H1 (cell line): ENCODE results near the gene DOCK1. TPM values are rescaled to one million over a fixed set of nuclear protein-coding genes. Genes with fewer than 3 reads are reported as not detected.

Source experiments
- CTCF ChIA-PET: fragments of 300-600 bp; sonication (Branson Sonifier 250); formaldehyde crosslinking; loops from one replicate; lab custom pipeline; 2021; ENCODE audit not compliant: partially characterized antibody; lab: Charles Lee
- POLR2A ChIA-PET: fragments of 300-600 bp; sonication (Branson Sonifier 250); formaldehyde crosslinking; loops from one replicate; lab custom pipeline; 2021; ENCODE audit warnings: inconsistent platforms; ENCODE audit not compliant: partially characterized antibody; lab: Charles Lee
- DNase-seq, 2 experiments: peaks; one replicate each; pipeline versions ENCODE4 v3.0.0 to v3.0.0-alpha.2; 2010 to 2022; ENCODE audit warnings: low spot score in 2 of 2, low read depth in 1 of 2, mixed read lengths in 1 of 2
- FAIRE-seq: peaks from 2 replicates; lab custom pipeline; 2011; peaks lifted over from hg19 to GRCh38; lab: Jason Lieb, UNC
- H2AFZ ChIP-seq: 2 replicates; pipeline ENCODE4 v1.8.1; 2012; ENCODE audit warnings: low read length, inconsistent platforms
- H2AK5ac ChIP-seq: 2 replicates; pipeline ENCODE4 v1.6.1; 2013; ENCODE audit warnings: low read depth, low read length
- H2BK120ac ChIP-seq: replicated peaks from 2 replicates; pipeline ENCODE3; 2013; ENCODE audit warnings: low read depth, low read length, inconsistent platforms
- H2BK12ac ChIP-seq: 2 replicates; pipeline ENCODE4 v1.6.1; 2013; ENCODE audit warnings: low read depth, low read length
- H2BK15ac ChIP-seq: 2 replicates; pipeline ENCODE4 v1.6.1; 2013; ENCODE audit warnings: low read length
- H2BK20ac ChIP-seq: 2 replicates; pipeline ENCODE4 v1.6.1; 2013; ENCODE audit warnings: low read length
- H2BK5ac ChIP-seq: 2 replicates; pipeline ENCODE4 v1.6.1; 2013; ENCODE audit warnings: low read depth, low read length
- H3K14ac ChIP-seq: 2 replicates; pipeline ENCODE4 v1.6.1; 2013; ENCODE audit warnings: inconsistent platforms; ENCODE audit not compliant: insufficient read length
- H3K18ac ChIP-seq: 2 replicates; pipeline ENCODE4 v1.6.1; 2013; ENCODE audit warnings: low read length; ENCODE audit errors: extremely low read depth
- H3K23ac ChIP-seq: 2 replicates; pipeline ENCODE4 v1.6.1; 2013; ENCODE audit warnings: inconsistent platforms; ENCODE audit not compliant: insufficient read length
- H3K23me2 ChIP-seq: 2 replicates; pipeline ENCODE4 v1.6.1; 2013; ENCODE audit warnings: low read depth, low read length
- H3K27ac ChIP-seq: 2 replicates; pipeline ENCODE4 v1.6.1; 2011; ENCODE audit warnings: low read depth, low read length, inconsistent platforms
- H3K27me3 ChIP-seq, 4 experiments: replicated peaks in 1 of 4; 1 replicate in 1 of 4; 2 replicates in 3 of 4; pipeline versions ENCODE4 v1.6.1 to v1.8.1; 2011 to 2013; ENCODE audit warnings: low read length in 3 of 4, mild to moderate bottlenecking in 3 of 4, inconsistent platforms in 2 of 4, mixed read lengths in 2 of 4, moderate library complexity in 1 of 4; ENCODE audit not compliant: control insufficient read depth in 3 of 4, insufficient read depth in 3 of 4; ENCODE audit errors: extremely low read depth in 1 of 4
- H3K36me3 ChIP-seq, 4 experiments: 2 replicates each; pipeline versions ENCODE4 v1.6.1 to v1.8.1; 2011 to 2013; ENCODE audit warnings: mild to moderate bottlenecking in 4 of 4, low read length in 3 of 4, moderate library complexity in 2 of 4, control low read depth in 1 of 4, inconsistent platforms in 1 of 4; ENCODE audit not compliant: insufficient read depth in 4 of 4, control insufficient read depth in 2 of 4
- H3K4ac ChIP-seq: replicated peaks from 2 replicates; pipeline ENCODE3; 2013; ENCODE audit warnings: low read length, low read depth, mixed read lengths, inconsistent platforms; ENCODE audit not compliant: insufficient read length
- H3K4me1 ChIP-seq, 4 experiments: replicated peaks in 1 of 4; 1 replicate in 1 of 4; 2 replicates in 3 of 4; pipeline versions ENCODE4 v1.6.1 to v1.8.1; 2011 to 2013; ENCODE audit warnings: low read length in 3 of 4, inconsistent platforms in 2 of 4, mixed read lengths in 1 of 4; ENCODE audit not compliant: insufficient read depth in 4 of 4, control insufficient read depth in 3 of 4
- H3K4me2 ChIP-seq, 2 experiments: 2 replicates each; pipeline versions ENCODE4 v1.6.1 to v1.8.1; 2011 to 2013; ENCODE audit warnings: low read depth in 2 of 2, low read length in 2 of 2, control low read depth in 1 of 2, inconsistent platforms in 1 of 2, mild to moderate bottlenecking in 1 of 2; ENCODE audit not compliant: insufficient read depth in 1 of 2
- H3K4me3 ChIP-seq, 4 experiments: fragments of 200-600, 300-600 bp in 1 of 4; sonication (generic), shearing (Covaris generic), sonication (Bioruptor Twin) in 1 of 4; 2 replicates each; pipeline versions ENCODE4 v1.5.1 to v1.8.1; 2011 to 2016; ENCODE audit warnings: low read length in 4 of 4, low read depth in 3 of 4, control low read depth in 2 of 4, inconsistent platforms in 2 of 4, mild to moderate bottlenecking in 2 of 4, mixed read lengths in 1 of 4, moderate library complexity in 1 of 4; ENCODE audit not compliant: insufficient read depth in 2 of 4; ENCODE audit errors: extremely low read depth in 1 of 4
- H3K56ac ChIP-seq: replicated peaks from 2 replicates; pipeline ENCODE3; 2013; ENCODE audit warnings: low read depth, mild to moderate bottlenecking, mixed read lengths, low read length, inconsistent platforms; ENCODE audit not compliant: insufficient read length
- H3K79me1 ChIP-seq: 2 replicates; pipeline ENCODE4 v1.6.1; 2013; ENCODE audit warnings: low read depth, low read length, control low read depth
- H3K79me2 ChIP-seq, 2 experiments: 2 replicates each; pipeline versions ENCODE4 v1.6.1 to v1.8.1; 2012 to 2013; ENCODE audit warnings: low read length in 2 of 2, mild to moderate bottlenecking in 2 of 2, inconsistent platforms in 1 of 2; ENCODE audit not compliant: insufficient read depth in 2 of 2, control insufficient read depth in 1 of 2
- H3K9ac ChIP-seq, 4 experiments: replicated peaks in 1 of 4; 1 replicate in 1 of 4; 2 replicates in 3 of 4; pipeline versions ENCODE4 v1.6.1 to v1.8.1; 2011 to 2013; ENCODE audit warnings: low read depth in 3 of 4, low read length in 3 of 4, control low read depth in 2 of 4, mild to moderate bottlenecking in 2 of 4, moderate library complexity in 2 of 4, inconsistent platforms in 1 of 4; ENCODE audit errors: extremely low read depth in 1 of 4
- H3K9me3 ChIP-seq, 2 experiments: 2 replicates each; pipeline versions ENCODE4 v1.6.1 to v1.8.1; 2012 to 2013; ENCODE audit warnings: mild to moderate bottlenecking in 2 of 2, moderate library complexity in 2 of 2, control low read depth in 1 of 2, inconsistent platforms in 1 of 2, low read depth in 1 of 2, low read length in 1 of 2, mixed read lengths in 1 of 2; ENCODE audit not compliant: insufficient read depth in 2 of 2
- H4K20me1 ChIP-seq, 2 experiments: replicated peaks in 1 of 2; 2 replicates each; pipeline versions ENCODE3 to v1.8.1; 2011 to 2013; ENCODE audit warnings: inconsistent platforms in 2 of 2, low read length in 2 of 2, mild to moderate bottlenecking in 1 of 2; ENCODE audit not compliant: insufficient read depth in 2 of 2, control insufficient read depth in 1 of 2
- H4K5ac ChIP-seq: 2 replicates; pipeline ENCODE4 v1.6.1; 2013; ENCODE audit warnings: low read length, low read depth, mixed read lengths, inconsistent platforms; ENCODE audit not compliant: insufficient read length
- H4K8ac ChIP-seq: 2 replicates; pipeline ENCODE4 v1.8.0; 2013; ENCODE audit warnings: mild to moderate bottlenecking, moderate library complexity, low read length, inconsistent platforms; ENCODE audit not compliant: insufficient read depth; ENCODE audit errors: extremely low read depth
- H4K91ac ChIP-seq: replicated peaks from 2 replicates; pipeline ENCODE3; 2013; ENCODE audit warnings: low read length, mixed read lengths, inconsistent platforms; ENCODE audit not compliant: insufficient read length
- CBX5 ChIP-seq: fragments of 300-800, 300-1000 bp; sonication (generic); IDR thresholded peaks from 2 replicates; pipeline ENCODE4 v1.7.1; 2016; ENCODE audit warnings: antibody characterized with exemption, low read length, low read depth
- CHD2 ChIP-seq: IDR thresholded peaks from 2 replicates; pipeline ENCODE4 v1.6.1; 2012; ENCODE audit warnings: low read length, improper control_type of control experiment
- EP300 ChIP-seq, 2 experiments: IDR thresholded peaks; 1 replicate in 1 of 2; 2 replicates in 1 of 2; pipeline ENCODE4 v1.6.1; 2011 to 2012; ENCODE audit warnings: low read depth in 2 of 2, low read length in 2 of 2, mild to moderate bottlenecking in 2 of 2, borderline replicate concordance in 1 of 2, inconsistent platforms in 1 of 2, moderate library complexity in 1 of 2
- JUN ChIP-seq: IDR thresholded peaks from 2 replicates; pipeline ENCODE4 v1.6.1; 2011; ENCODE audit warnings: low read depth, mild to moderate bottlenecking, improper control_type of control experiment, low read length
- KDM1A ChIP-seq: fragments of 200-600, 300-600 bp; sonication (generic); IDR thresholded peaks from 2 replicates; pipeline ENCODE4 v1.7.1; 2016; ENCODE audit warnings: mild to moderate bottlenecking, low read length, borderline replicate concordance
- NANOG ChIP-seq: IDR thresholded peaks from 2 replicates; pipeline ENCODE4 v1.6.1; 2011; ENCODE audit warnings: low read length, low read depth, mild to moderate bottlenecking, inconsistent platforms; ENCODE audit not compliant: insufficient read depth, poor library complexity, severe bottlenecking
- NRF1 ChIP-seq: IDR thresholded peaks from 2 replicates; pipeline ENCODE4 v1.6.1; 2011; ENCODE audit warnings: mild to moderate bottlenecking, low read depth, low read length, improper control_type of control experiment
- PHF8 ChIP-seq: fragments of 200-600 bp; sonication (generic); conservative IDR thresholded peaks from 2 replicates; pipeline ENCODE4 v1.7.1; 2012; ENCODE audit warnings: low read depth, mild to moderate bottlenecking, inconsistent platforms, low read length, moderate library complexity
- POLR2A ChIP-seq, 2 experiments: IDR thresholded peaks; 1 replicate in 1 of 2; 2 replicates in 1 of 2; pipeline ENCODE4 v1.6.1; 2011; ENCODE audit warnings: low read depth in 2 of 2, low read length in 2 of 2, mild to moderate bottlenecking in 2 of 2; ENCODE audit errors: control extremely low read depth in 1 of 2
- SRF ChIP-seq: IDR thresholded peaks from 2 replicates; pipeline ENCODE4 v1.6.1; 2011; ENCODE audit warnings: mild to moderate bottlenecking, low read depth, low read length, moderate library complexity
- TAF7 ChIP-seq: optimal IDR thresholded peaks from 2 replicates; pipeline ENCODE3; 2011; ENCODE audit warnings: low read depth, mild to moderate bottlenecking, inconsistent platforms, low read length, moderate library complexity, borderline replicate concordance
- WGBS, 2 experiments: shearing (Covaris generic) in 1 of 2; methylation state at CpG; one replicate each; pipeline versions ENCODE4 v1.1.6 to v1.1.7; 2013 to 2015; ENCODE audit warnings: low lambda C conversion rate in 2 of 2, mixed read lengths in 2 of 2, inconsistent platforms in 1 of 2, low coverage in 1 of 2, missing lambda C conversion rate in 1 of 2; ENCODE audit not compliant: insufficient replicate concordance in 2 of 2, insufficient coverage in 1 of 2, insufficient read length in 1 of 2; ENCODE audit errors: extremely low coverage in 1 of 2, missing lambda C conversion rate in 1 of 2; 5-methylcytosine and 5-hydroxymethylcytosine counted together
- polyA plus RNA-seq, 7 experiments: library from polyadenylated mRNA; depleted of rRNA in 3 of 7; stranded (reverse) in 5 of 7; unstranded in 2 of 7; fragments of >200 nt in 5 of 7; fragments of 200-250 nt in 2 of 7; gene quantifications; 1 replicate in 5 of 7; 2 replicates in 1 of 7; 4 replicates in 1 of 7; pipeline versions ENCODE4 v1.2.1 to v1.2.3, GENCODE V29; 2011 to 2013; ENCODE audit warnings: missing spikeins in 2 of 7, mixed read lengths in 2 of 7
- total RNA-seq: library from RNA; stranded (reverse); fragmentation: NEBNext Ultra II Directional; extraction: Animal tissue kit (Norgen Biotek cat#: 25700); gene quantifications from 2 replicates; pipeline ENCODE4 v1.2.1, GENCODE V29; 2021

Gene DOCK1
- total and polyA plus RNA-seq, 2 of the 8 experiments (the other 6 are each of a cell fraction or from before 2014, with no cell fraction given), result 11.6 to 53.0 TPM

DNA sequence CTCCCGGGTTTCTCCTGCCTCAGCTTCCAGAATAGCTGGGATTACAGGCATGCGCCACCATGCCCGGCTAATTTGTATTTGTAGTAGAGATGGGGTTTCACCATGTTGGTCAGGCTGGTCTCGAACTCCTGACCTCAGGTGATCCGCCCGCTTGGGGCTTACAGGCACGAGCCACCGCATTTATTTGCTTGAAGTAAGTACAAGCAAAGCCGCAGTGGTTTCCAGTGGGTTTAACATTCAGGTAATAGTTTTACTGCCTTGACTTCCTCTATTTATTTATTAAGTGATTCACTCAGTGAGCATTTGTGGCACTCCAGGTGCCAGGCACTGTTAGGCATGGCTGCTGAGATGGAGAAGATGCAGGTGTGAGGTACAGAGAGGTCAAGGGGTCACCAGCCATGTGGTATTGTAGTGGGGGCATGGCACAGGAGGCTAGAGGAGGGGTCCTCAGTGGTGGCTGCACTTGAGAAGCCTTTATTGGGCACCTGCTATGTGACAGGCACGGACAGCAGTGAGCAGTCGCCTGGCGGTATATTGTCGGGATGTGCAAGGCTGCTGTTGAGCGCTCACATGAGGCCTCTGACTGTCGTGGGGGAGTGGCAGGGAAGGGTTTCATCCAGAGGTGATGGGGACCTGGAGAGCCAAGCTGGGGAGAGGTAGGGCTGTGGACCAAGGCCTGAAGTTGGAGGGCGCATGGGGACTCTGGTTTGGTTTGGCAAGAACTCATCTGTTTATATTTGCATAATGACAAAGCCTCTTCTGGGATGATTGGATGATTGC, 54.9 kb downstream of the DOCK1 start:
- Histone ChIP-seq H3K18ac (no peak overlapping the region; the same call in 1 of the 2 replicates), H3K4me3 (no peak overlapping the region), H3K9ac (no peak overlapping the region), H3K23me2 (no peaks in the 10 kb centered on the region), H3K9me3 (no peaks in the 10 kb centered on the region), H3K79me1 (peaks cover 10% of the 10 kb centered on the region), H2BK20ac (no peak overlapping the region), H4K5ac (no peak overlapping the region), H4K91ac (no peak overlapping the region), H2BK12ac (no peak overlapping the region), H3K36me3 (no peaks in the 10 kb centered on the region), H2BK120ac (no peak overlapping the region), H2BK5ac (no peak overlapping the region), H3K4ac (no peak overlapping the region), H3K4me2 (no peak overlapping the region), H3K27ac (no peak overlapping the region), H3K27me3 (no peaks in the 10 kb centered on the region), H4K8ac (no peak overlapping the region), H2BK15ac (no peak overlapping the region), H3K79me2 (peaks cover 2 to 68% of the 10 kb centered on the region in 2 experiments), H3K23ac (no peak overlapping the region)
- FAIRE-seq (no peak), DNase-seq (no peak)
- 97% methylated on average over 16 of the region's 16 CpGs; no CpG with 5 or more reads in 1 of the 2 experiments for whole genome bisulfite sequencing, 2 experiments
- TF ChIP-seq EP300 (IDR thresholded peaks at IDR 0.05; ENCODE audit: borderline replicate concordance in 1 of 2, low read depth in 2 of 2, low read length in 2 of 2), result no peak
- TF ChIP-seq CHD2, result no peak
- no peak for TF ChIP-seq NRF1
- TF ChIP-seq SRF, result no peak
- no peak for TF ChIP-seq JUN
- no peak for TF ChIP-seq NANOG
- no peak for TF ChIP-seq KDM1A
- no peak for TF ChIP-seq POLR2A (IDR thresholded peaks at IDR 0.05; ENCODE audit: control extremely low read depth in 1 of 2, low read depth in 2 of 2, low read length in 2 of 2)
- no peak for TF ChIP-seq PHF8
- TF ChIP-seq CBX5, result no peak
- no peak for TF ChIP-seq TAF7
- TF ChIP-seq, all 59 proteins: peak for 0
- ChIA-PET CTCF (interaction anchor here (1.2 kb wide), 1 partner anchor 9 kb away, joined by 3 read pairs; no protein-coding TSS in a partner anchor), POLR2A (no interaction called here)
- Histone ChIP-seq H3K14ac (no peak overlapping the region), H3K56ac (no peak overlapping the region), H4K20me1 (peaks cover 5 to 18% of the 10 kb centered on the region in 2 experiments), H2AFZ (no peak overlapping the region), H2AK5ac (no peak overlapping the region), H3K4me1 (peaks cover 0 to 16% (median 3%) of the 10 kb centered on the region in 4 experiments; a peak in 4 of 7 replicates)
